A172 (cell line): ENCODE measurements around the gene RPS19BP1. TPM values are rescaled to one million over a fixed set of nuclear protein-coding genes. Genes with fewer than 3 reads are reported as not detected.

ENCODE experiments used
- DNase-seq: peaks from one replicate; pipeline ENCODE4 v3.0.0-alpha.2; 2015; ENCODE audit warnings: low spot score
- total RNA-seq: library from RNA; depleted of rRNA; stranded (reverse); fragments of >200 nt; shearing (Covaris generic); gene quantifications from 2 replicates; pipeline ENCODE4 v1.2.3, GENCODE V29; 2014; rRNA removed

Gene RPS19BP1
- total RNA-seq, 1 experiment from 2014 or later: 87.3 TPM

DNA sequence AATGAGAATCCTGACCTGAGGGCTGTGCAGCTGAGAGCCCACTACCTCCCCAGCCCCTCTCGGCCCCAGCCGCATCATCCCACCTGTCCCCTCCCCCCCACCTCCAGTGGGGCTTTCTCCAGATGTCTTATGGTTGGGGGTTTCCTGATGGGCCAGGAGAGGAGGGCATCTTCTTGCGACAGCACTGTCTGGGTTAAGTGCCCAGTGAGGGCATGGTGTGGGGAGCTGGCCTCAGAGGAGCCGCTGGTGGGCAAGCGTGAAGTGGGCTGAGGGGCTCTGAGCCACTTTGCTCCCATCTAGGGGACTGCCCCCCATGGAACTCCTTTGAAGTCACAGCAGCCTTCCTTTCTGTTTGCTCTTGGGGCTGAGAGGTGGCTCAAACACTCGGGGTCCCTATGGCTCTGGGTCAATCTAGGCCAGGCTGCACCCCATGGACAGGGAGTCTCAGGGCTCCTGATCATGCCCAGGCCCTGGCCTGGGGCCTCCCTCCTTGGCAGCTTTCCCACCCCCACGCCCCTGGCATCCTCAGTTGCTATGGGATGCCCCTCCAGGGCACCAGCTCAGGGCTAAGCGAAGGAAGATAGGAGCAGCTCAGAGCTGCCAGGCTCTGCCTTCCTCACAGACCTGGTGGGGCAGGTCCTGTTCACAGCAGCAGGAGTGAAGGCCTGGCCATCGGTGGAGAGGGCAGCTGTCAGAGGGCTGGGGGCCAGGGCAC is 41.4 kb downstream of the RPS19BP1 start:
- no peak for DNase-seq

DNA sequence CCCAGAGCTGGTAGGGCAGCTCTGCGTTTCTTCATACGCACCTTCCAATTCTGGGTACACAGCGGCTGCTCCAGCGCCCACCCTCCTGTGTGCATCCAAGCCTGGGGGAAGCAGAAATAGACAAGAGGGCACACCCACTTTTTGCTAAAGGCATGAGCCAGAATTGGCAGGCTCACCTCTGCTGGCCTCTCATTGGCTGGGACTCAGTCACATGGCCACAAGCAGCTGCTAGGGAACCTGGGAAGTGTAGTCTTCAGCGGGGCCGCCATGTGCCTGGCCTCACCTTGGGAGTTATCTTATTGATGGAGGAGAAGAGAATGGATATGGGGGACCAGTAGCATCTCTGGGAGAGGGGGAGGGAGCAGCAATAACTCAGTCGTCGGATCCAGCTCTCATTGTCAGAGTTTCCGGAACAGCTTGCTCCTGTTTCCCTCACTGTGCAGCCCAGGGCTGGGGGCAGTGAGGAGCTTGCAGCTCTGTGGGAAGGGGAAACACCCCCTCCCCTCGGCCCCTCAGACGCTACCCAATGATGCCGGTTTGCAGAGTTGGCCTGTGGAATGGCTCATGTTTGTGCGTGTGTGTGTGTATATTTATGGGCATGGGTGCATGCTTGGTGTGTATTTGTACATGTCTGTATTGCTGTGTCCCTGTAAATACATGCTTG is 42.3 kb downstream of the RPS19BP1 start:
- peak; percentile 59 for DNase-seq

DNA sequence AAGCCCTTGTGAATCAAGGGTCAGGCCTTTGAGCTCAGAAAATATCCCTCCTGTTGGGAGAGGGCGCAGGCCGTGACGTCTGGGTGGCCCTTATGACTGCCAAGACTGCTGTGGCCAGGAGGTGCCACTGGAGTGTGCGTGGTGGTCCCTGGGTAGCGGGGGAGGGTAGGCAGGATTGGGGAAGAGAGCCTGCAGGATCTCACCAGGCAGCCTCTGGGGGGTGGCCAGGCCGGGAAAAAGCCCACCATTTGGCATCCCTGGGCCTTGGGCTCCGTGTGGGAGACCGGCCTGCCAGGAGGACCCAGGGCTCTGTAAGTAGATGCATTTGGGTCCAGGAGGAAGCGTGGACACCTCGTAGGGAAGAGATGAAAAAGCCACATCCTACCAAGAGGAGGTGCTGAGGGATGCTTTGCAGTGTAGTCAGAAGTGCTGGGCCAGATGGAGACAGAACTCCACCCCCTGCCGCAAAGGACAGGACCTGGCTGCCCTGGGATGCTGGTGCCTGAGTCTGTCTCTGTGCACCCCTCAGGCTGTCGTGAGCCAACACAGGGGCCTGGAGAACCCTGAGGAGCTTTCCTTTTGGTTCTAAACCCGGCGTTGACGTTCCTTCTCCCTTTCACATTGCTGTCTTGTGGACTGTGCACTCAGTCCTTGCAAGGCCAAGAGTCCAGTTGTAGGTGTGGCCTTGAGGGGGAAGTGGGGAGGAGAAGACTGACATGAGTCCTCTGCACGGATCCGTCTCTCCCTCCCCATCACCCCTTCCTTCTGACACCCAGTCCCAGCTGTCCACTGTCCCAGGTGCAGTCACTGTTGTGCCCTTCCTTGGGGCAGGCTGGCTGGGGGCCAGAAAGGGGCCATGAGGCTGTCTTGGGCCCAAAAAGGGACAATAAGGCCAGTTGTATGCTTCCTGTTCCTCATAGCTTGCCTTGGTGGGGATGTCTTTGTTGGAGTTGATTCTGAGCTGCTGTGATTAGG is 43.2 kb downstream of the RPS19BP1 start:
- no peak for DNase-seq

DNA sequence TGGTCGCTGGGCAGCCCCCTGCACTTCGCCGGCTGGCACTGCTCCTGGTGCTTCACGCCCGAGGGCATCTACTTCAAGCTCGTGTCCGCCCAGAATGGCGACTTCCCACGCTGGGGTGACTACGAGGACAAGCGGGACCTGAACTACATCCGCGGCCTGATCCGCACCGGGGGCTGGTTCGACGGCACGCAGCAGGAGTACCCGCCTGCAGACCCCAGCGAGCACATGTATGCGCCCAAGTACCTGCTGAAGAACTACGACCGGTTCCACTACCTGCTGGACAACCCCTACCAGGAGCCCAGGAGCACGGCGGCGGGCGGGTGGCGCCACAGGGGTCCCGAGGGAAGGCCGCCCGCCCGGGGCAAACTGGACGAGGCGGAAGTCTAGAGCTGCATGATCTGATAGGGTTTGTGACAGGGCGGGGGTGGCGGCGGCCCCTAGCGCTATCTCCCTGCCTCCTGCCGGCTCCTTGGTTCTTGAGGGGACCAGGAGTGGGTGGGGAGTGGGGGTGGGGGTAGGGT is 43.9 kb downstream of the RPS19BP1 start:
- DNase-seq: no peak

DNA sequence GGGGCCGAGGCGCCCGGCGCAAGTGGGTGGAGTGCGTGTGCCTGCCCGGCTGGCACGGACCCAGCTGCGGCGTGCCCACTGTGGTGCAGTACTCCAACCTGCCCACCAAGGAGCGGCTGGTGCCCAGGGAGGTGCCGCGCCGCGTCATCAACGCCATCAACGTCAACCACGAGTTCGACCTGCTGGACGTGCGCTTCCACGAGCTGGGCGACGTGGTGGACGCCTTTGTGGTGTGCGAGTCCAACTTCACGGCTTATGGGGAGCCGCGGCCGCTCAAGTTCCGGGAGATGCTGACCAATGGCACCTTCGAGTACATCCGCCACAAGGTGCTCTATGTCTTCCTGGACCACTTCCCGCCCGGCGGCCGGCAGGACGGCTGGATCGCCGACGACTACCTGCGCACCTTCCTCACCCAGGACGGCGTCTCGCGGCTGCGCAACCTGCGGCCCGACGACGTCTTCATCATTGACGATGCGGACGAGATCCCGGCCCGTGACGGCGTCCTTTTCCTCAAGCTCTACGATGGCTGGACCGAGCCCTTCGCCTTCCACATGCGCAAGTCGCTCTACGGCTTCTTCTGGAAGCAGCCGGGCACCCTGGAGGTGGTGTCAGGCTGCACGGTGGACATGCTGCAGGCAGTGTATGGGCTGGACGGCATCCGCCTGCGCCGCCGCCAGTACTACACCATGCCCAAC is 44.6 kb downstream of the RPS19BP1 start:
- DNase-seq: no peak

DNA sequence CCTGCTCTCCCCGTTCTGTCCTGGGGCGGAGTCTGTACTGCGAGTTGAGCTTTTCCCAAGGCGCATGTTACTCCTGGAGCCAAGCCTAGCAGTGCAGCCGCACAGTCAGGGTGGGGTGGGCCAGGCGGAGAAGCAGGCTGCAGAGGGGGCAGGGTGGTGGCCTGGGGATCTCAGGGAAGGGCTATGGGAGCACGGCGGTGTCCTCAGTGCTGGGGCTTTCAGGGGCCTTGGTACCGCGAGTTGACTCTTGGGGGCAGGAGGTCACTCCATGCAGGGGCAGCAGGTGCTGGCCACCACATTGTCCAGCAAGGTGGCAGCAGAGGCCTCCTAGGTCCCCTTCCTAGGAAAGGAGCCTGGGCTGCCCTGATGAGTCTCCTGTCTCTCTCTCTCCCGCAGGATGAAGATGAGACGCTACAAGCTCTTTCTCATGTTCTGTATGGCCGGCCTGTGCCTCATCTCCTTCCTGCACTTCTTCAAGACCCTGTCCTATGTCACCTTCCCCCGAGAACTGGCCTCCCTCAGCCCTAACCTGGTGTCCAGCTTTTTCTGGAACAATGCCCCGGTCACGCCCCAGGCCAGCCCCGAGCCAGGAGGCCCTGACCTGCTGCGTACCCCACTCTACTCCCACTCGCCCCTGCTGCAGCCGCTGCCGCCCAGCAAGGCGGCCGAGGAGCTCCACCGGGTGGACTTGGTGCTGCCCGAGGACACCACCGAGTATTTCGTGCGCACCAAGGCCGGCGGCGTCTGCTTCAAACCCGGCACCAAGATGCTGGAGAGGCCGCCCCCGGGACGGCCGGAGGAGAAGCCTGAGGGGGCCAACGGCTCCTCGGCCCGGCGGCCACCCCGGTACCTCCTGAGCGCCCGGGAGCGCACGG is 45.4 kb downstream of the RPS19BP1 start:
- DNase-seq: no peak

DNA sequence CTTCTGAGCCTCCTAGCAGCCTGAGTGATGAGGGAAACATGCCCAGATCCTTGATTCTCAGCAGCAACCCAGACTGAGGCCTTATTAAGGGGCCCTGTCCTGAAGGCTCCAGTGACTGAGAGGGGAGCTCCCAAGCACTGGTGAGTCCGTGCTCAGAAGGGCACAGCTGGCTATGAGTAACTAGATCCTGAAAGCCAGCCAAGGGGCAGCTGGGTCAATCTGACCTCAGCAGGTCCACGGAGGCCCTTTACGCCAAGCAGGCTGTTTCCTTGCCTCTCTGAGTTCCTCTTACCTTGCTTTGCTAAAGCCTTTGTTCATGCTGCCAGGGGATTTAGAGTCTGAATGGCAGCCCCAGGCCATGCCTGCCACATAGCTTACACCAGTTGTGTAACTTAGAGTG is 49.8 kb downstream of the RPS19BP1 start:
- peak; percentile 58 for DNase-seq

DNA sequence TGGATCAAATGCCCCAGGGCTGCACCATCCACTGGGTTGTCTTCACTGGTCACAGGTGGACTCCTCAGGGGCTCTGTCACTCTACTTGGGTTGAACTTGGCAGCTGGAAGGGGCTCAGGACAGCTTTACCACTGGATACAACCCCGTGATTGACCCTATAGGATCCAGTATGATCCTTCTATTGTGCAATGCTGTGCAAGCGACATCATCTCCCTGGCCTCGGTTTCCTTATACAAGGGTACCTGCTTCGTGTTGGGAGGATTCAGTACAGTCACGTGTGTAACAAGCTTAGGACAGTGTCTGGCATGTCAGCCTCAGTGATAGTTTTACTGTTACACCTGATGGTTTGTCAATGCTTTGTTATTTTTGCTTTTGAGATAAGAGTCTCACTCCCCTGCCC is 51.0 kb downstream of the RPS19BP1 start:
- no peak for DNase-seq

DNA sequence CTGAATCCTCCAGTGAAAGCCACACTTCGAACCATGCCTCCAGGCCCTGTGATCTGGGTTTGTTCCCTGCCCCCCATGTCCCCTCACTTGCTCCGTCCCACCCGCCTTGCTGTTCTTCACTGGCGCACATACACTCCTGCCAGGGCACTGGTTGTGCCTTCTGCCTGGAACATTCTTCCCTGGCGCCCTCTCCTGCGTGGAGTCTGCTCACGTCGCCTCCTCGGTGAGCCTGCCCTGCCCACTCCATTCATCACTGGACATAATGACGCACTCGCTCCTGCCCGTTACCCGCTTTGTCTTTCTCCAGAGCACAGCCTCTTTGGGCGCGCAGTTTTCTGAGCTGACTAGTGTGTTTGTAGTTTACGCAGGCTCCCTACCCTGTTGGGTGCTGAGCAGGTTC is 51.5 kb downstream of the RPS19BP1 start:
- DNase-seq: no peak

DNA sequence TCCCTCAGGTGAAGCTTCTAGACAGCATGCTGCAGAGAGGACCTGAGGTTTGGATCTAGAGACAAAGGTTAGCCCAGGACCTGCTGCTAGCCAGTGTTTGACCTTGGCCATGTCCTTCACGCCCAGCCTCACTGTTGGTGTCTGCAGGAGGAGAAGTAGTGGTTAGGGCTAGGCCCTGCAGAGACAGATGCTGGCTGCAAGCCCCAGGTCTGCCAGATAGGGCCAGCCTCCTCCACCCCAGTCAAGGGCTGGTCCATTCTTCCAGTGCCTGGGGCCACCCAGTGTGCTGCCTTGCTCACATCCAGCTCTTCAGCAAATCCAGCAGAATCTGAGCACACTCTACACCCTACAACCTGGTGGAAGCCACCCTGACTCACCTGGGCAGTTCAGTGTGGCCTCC is 52.0 kb downstream of the RPS19BP1 start:
- DNase-seq: no peak

DNA sequence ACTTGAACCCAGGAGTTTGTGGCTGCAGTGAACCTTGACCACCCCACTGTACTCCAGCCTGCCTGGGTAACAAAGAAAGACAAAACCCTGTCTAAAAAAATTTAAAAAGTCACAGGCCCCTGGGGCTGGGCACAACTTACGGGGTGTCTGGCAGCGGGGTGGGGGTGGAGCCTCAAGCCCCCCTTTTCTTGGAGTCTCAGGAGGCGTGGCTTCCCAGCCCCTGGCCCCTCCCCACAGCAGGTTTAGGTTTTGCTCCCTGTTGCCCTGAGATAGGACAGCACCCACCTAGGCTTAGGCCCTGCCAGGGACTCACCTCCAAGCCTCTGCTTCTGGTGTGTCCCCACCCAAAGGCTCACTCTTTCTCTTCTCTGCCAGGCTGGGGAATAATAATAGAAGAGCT is 53.3 kb downstream of the RPS19BP1 start:
- DNase-seq: no peak

Other genes with a start within 250 kb of the RPS19BP1 start
- gene RPL3, start 213.1 kb downstream of the RPS19BP1 start, total RNA-seq: 867 and 969 TPM in 2 replicates
- gene SYNGR1, start 182.8 kb downstream of the RPS19BP1 start, total RNA-seq: 2.4 and 2.9 TPM in 2 replicates
- gene TAB1, start 133.0 kb downstream of the RPS19BP1 start, total RNA-seq: 5.8 and 6.3 TPM in 2 replicates
- 1.3 and 3.1 TPM in 2 replicates for gene MGAT3, start 75.7 kb downstream of the RPS19BP1 start, total RNA-seq
- 14.0 and 15.8 TPM in 2 replicates for gene MIEF1, start 30.5 kb downstream of the RPS19BP1 start, total RNA-seq
- gene ATF4, start 12.2 kb downstream of the RPS19BP1 start, total RNA-seq: 90.9 and 114 TPM in 2 replicates
- gene CACNA1I, start 38.0 kb upstream of the RPS19BP1 start, total RNA-seq: 0.02 and 0.05 TPM in 2 replicates